ENCODE results near the gene MSH6.

The MSH6 gene

GRCh38 chr2:47784352-47784851 lies 1.5 kb downstream of the MSH6 start:
- DNase-seq: no peak

GRCh38 chr2:47785986-47786385 lies 3.0 kb downstream of the MSH6 start:
- no peak for DNase-seq

- DNase-seq: no peak
Observed at GRCh38 chr2:47796090-47796697, 13.2 kb downstream of the MSH6 start.

GRCh38 chr2:47798631-47799030 lies 15.7 kb downstream of the MSH6 start:
- no peak for DNase-seq

- no peak for DNase-seq
Observed at GRCh38 chr2:47799031-47799609, 16.2 kb downstream of the MSH6 start.

- no peak for DNase-seq
Observed at GRCh38 chr2:47801118-47801517, 18.2 kb downstream of the MSH6 start.

- DNase-seq: no peak
Observed at GRCh38 chr2:47803363-47803762, 20.4 kb downstream of the MSH6 start.

- no peak for DNase-seq
Observed at GRCh38 chr2:47803770-47804169, 20.8 kb downstream of the MSH6 start.

- no peak for DNase-seq
Observed at GRCh38 chr2:47805850-47806249, 22.9 kb downstream of the MSH6 start.

GRCh38 chr2:47808614-47809013 lies 25.7 kb downstream of the MSH6 start:
- DNase-seq: no peak

GRCh38 chr2:47809903-47810302 lies 27.0 kb downstream of the MSH6 start:
- no peak for DNase-seq

- no peak for DNase-seq
Observed at GRCh38 chr2:47810850-47811249, 27.9 kb downstream of the MSH6 start.

- DNase-seq: no peak
Observed at GRCh38 chr2:47811668-47812067, 28.7 kb downstream of the MSH6 start.

- no peak for DNase-seq
Observed at GRCh38 chr2:47815764-47816163, 32.8 kb downstream of the MSH6 start.

GRCh38 chr2:47818777-47819176 lies 35.8 kb downstream of the MSH6 start:
- no peak for DNase-seq

- no peak for DNase-seq
Observed at GRCh38 chr2:47819834-47820233, 36.9 kb downstream of the MSH6 start.

- DNase-seq: no peak
Observed at GRCh38 chr2:47822518-47822917, 39.6 kb downstream of the MSH6 start.

GRCh38 chr2:47833516-47833968 lies 50.6 kb downstream of the MSH6 start:
- DNase-seq: no peak

- DNase-seq: no peak
Observed at GRCh38 chr2:47838249-47838648, 55.3 kb downstream of the MSH6 start.

- DNase-seq: peak; percentile 10
Observed at GRCh38 chr2:47838686-47839085, 55.7 kb downstream of the MSH6 start.

- DNase-seq: no peak
Observed at GRCh38 chr2:47842846-47843245, 59.9 kb downstream of the MSH6 start.

GRCh38 chr2:47843407-47843806 lies 60.5 kb downstream of the MSH6 start:
- no peak for DNase-seq

GRCh38 chr2:47844162-47844561 lies 61.2 kb downstream of the MSH6 start:
- no peak for DNase-seq

- no peak for DNase-seq
Observed at GRCh38 chr2:47849368-47849767, 66.4 kb downstream of the MSH6 start.

- no peak for DNase-seq
Observed at GRCh38 chr2:47850198-47850597, 67.3 kb downstream of the MSH6 start.
